ENCODE results near the gene DMAC1. TPM values are rescaled to one million over a fixed set of nuclear protein-coding genes. Genes with fewer than 3 reads are reported as not detected.

Gene DMAC1
- total RNA-seq, 1 experiment from 2014 or later: 49.6 TPM

GRCh38 chr9:7841831-7842230, 42.3 kb upstream of the DMAC1 start:
- intact Hi-C loops (cut with micrococcal nuclease): loop anchor here (5.0 kb wide), 1 partner anchor 1055 kb away; no protein-coding TSS in a partner anchor
- no peak overlapping the region for H3K27ac Mint-ChIP-seq (ENCODE audit: low read depth, unreplicated experiment)
- no peak overlapping the region for H3K4me3 Mint-ChIP-seq (ENCODE audit: unreplicated experiment)
- CTCF ChIA-PET: interaction anchor here (0.5 to 0.6 kb wide), 2 partner anchors 1289 to 1948 kb away, joined by 4 to 5 read pairs; no protein-coding TSS in a partner anchor
- H3K36me3 Mint-ChIP-seq (ENCODE audit: insufficient read depth, unreplicated experiment): no peaks in the 10 kb centered on the region
- no peaks in the 10 kb centered on the region for H3K4me1 Mint-ChIP-seq (ENCODE audit: insufficient read depth, unreplicated experiment)
- no TSS peak for BruUV-seq (replicated peaks)
- H3K9me3 Mint-ChIP-seq (ENCODE audit: unreplicated experiment): no peaks in the 10 kb centered on the region
- no peak for TF ChIP-seq CTCF (IDR thresholded peaks at IDR 0.05; ENCODE audit: unreplicated experiment)
- no peak for DNase-seq (ENCODE audit: unreplicated experiment)
- POLR2A ChIA-PET: no interaction called here
- no peaks in the 10 kb centered on the region for H3K27me3 Mint-ChIP-seq (ENCODE audit: insufficient read depth, unreplicated experiment)

GRCh38 chr9:7834531-7834930, 35.0 kb upstream of the DMAC1 start:
- H3K36me3 Mint-ChIP-seq (ENCODE audit: insufficient read depth, unreplicated experiment): no peaks in the 10 kb centered on the region
- no peak overlapping the region for H3K27ac Mint-ChIP-seq (ENCODE audit: low read depth, unreplicated experiment)
- no peaks in the 10 kb centered on the region for H3K27me3 Mint-ChIP-seq (ENCODE audit: insufficient read depth, unreplicated experiment)
- no peak for DNase-seq (ENCODE audit: unreplicated experiment)
- ChIA-PET CTCF (no interaction called here), POLR2A (no interaction called here)
- intact Hi-C loops (cut with micrococcal nuclease): no loop called here
- no TSS peak for BruUV-seq (replicated peaks)
- H3K4me3 Mint-ChIP-seq (ENCODE audit: unreplicated experiment): no peak overlapping the region
- no peaks in the 10 kb centered on the region for H3K9me3 Mint-ChIP-seq (ENCODE audit: unreplicated experiment)
- H3K4me1 Mint-ChIP-seq (ENCODE audit: insufficient read depth, unreplicated experiment): no peaks in the 10 kb centered on the region
- TF ChIP-seq CTCF (IDR thresholded peaks at IDR 0.05; ENCODE audit: unreplicated experiment): no peak

- ChIA-PET POLR2A (no interaction called here), CTCF (interaction anchor here (0.7 kb wide), 1 partner anchor 9 kb away, joined by 3 read pairs; no protein-coding TSS in a partner anchor)
- H3K4me1 Mint-ChIP-seq (ENCODE audit: insufficient read depth, unreplicated experiment): no peaks in the 10 kb centered on the region
- H3K9me3 Mint-ChIP-seq (ENCODE audit: unreplicated experiment): no peaks in the 10 kb centered on the region
- peak; percentile 11 for DNase-seq (ENCODE audit: unreplicated experiment)
- no peaks in the 10 kb centered on the region for H3K36me3 Mint-ChIP-seq (ENCODE audit: insufficient read depth, unreplicated experiment)
- no TSS peak for BruUV-seq (replicated peaks)
- no peak for TF ChIP-seq CTCF (IDR thresholded peaks at IDR 0.05; ENCODE audit: unreplicated experiment)
- intact Hi-C loops (cut with micrococcal nuclease): no loop called here
- no peak overlapping the region for H3K27ac Mint-ChIP-seq (ENCODE audit: low read depth, unreplicated experiment)
- no peak overlapping the region for H3K4me3 Mint-ChIP-seq (ENCODE audit: unreplicated experiment)
- H3K27me3 Mint-ChIP-seq (ENCODE audit: insufficient read depth, unreplicated experiment): no peaks in the 10 kb centered on the region
Observed at GRCh38 chr9:7828334-7828733, 28.8 kb upstream of the DMAC1 start.

GRCh38 chr9:7827792-7828191, 28.2 kb upstream of the DMAC1 start:
- CTCF ChIA-PET: no interaction called here
- no peak for TF ChIP-seq CTCF (IDR thresholded peaks at IDR 0.05; ENCODE audit: unreplicated experiment)

More at GRCh38 chr9:7827792-7828191, 28.2 kb upstream of the DMAC1 start:
- intact Hi-C loops (cut with micrococcal nuclease): no loop called here
- Mint-ChIP-seq H3K4me1 (ENCODE audit: insufficient read depth, unreplicated experiment) (no peaks in the 10 kb centered on the region), H3K9me3 (ENCODE audit: unreplicated experiment) (no peaks in the 10 kb centered on the region), H3K27me3 (ENCODE audit: insufficient read depth, unreplicated experiment) (no peaks in the 10 kb centered on the region), H3K27ac (ENCODE audit: low read depth, unreplicated experiment) (no peak overlapping the region), H3K36me3 (ENCODE audit: insufficient read depth, unreplicated experiment) (no peaks in the 10 kb centered on the region), H3K4me3 (ENCODE audit: unreplicated experiment) (no peak overlapping the region)
- no TSS peak for BruUV-seq (replicated peaks)
- no peak for DNase-seq (ENCODE audit: unreplicated experiment)
- POLR2A ChIA-PET: no interaction called here
